Nephron (organoid): Measurements from ENCODE around the gene CAPZA2.
A peak's percentile ranks its signal among the peaks of the same experiment; 100 is the strongest.

ENCODE experiments used
- H3K27ac Mint-ChIP-seq, 3 experiments: 2 replicates each; pipeline ENCODE4 v1.8.0; 2020; ENCODE audit warnings: mixed read lengths in 3 of 3, mild to moderate bottlenecking in 2 of 3, moderate library complexity in 1 of 3
- H3K27me3 Mint-ChIP-seq: 2 replicates; pipeline ENCODE4 v1.8.0; 2021; ENCODE audit warnings: low read depth, mild to moderate bottlenecking, moderate library complexity, mixed read lengths
- H3K36me3 Mint-ChIP-seq: 2 replicates; pipeline ENCODE4 v1.8.0; 2020; ENCODE audit warnings: low read depth, mixed read lengths
- H3K4me1 Mint-ChIP-seq: 2 replicates; pipeline ENCODE4 v1.8.0; 2020; ENCODE audit warnings: mixed read lengths
- H3K4me3 Mint-ChIP-seq, 3 experiments: 2 replicates each; pipeline ENCODE4 v1.8.0; 2020; ENCODE audit warnings: mild to moderate bottlenecking in 3 of 3, mixed read lengths in 3 of 3, moderate library complexity in 2 of 3
- H3K9me3 Mint-ChIP-seq: 2 replicates; pipeline ENCODE4 v1.8.0; 2020; ENCODE audit warnings: mixed read lengths
- TF ChIP-seq, protein P1 (sequence below), 3 experiments: fragments of 200-600 bp; sonication (generic); IDR thresholded peaks; one replicate each; pipeline ENCODE4 v1.5.0; 2021; ENCODE audit warnings: antibody characterized with exemption in 3 of 3; ENCODE audit not compliant: unreplicated experiment in 3 of 3

CAPZA2 gene

GRCh38 chr7:116938678-116939077 is 76.3 kb downstream of the CAPZA2 start:
- Mint-ChIP-seq H3K36me3 (no peaks in the 10 kb centered on the region), H3K27me3 (no peaks in the 10 kb centered on the region), H3K27ac (no peak overlapping the region), H3K9me3 (no peaks in the 10 kb centered on the region), H3K4me1 (no peaks in the 10 kb centered on the region), H3K4me3 (no peak overlapping the region)
- TF ChIP-seq, protein P1, sequence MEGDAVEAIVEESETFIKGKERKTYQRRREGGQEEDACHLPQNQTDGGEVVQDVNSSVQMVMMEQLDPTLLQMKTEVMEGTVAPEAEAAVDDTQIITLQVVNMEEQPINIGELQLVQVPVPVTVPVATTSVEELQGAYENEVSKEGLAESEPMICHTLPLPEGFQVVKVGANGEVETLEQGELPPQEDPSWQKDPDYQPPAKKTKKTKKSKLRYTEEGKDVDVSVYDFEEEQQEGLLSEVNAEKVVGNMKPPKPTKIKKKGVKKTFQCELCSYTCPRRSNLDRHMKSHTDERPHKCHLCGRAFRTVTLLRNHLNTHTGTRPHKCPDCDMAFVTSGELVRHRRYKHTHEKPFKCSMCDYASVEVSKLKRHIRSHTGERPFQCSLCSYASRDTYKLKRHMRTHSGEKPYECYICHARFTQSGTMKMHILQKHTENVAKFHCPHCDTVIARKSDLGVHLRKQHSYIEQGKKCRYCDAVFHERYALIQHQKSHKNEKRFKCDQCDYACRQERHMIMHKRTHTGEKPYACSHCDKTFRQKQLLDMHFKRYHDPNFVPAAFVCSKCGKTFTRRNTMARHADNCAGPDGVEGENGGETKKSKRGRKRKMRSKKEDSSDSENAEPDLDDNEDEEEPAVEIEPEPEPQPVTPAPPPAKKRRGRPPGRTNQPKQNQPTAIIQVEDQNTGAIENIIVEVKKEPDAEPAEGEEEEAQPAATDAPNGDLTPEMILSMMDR (IDR thresholded peaks at IDR 0.05; ENCODE audit: unreplicated experiment in 3 of 3), result no peak

DNA sequence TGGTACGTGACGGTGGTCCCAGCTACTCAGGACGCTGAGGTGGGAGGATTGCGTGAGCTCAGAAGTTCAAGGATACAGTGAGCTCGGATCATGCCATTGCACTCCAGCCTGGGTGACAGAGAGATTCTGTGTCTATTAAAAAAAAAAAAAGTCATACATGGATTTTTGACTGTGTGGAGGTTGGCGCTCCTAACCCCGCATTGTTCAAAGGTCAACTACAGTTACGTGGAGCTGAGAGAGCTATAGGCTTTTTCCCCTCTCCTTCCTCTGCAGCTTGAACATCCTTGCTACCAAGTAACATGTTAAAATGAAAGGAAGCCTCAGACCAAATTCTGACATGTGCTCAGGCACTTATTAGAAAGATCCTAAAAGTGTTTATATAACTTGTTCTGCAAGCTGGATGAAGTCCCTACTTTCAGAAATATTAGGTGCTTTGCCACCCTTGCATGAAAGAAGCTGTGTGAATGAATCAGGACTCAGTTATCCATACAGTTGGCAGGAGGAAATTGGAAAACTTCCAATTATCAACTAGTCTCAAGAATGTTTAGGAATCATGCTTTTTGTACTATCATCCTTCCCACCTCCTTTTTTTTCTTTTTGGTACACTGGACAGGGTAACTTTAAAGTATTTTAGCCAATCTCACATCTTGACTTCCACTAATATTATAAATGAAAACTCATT is 78.4 kb downstream of the CAPZA2 start:
- Mint-ChIP-seq H3K36me3 (no peaks in the 10 kb centered on the region), H3K4me1 (no peaks in the 10 kb centered on the region)

DNA sequence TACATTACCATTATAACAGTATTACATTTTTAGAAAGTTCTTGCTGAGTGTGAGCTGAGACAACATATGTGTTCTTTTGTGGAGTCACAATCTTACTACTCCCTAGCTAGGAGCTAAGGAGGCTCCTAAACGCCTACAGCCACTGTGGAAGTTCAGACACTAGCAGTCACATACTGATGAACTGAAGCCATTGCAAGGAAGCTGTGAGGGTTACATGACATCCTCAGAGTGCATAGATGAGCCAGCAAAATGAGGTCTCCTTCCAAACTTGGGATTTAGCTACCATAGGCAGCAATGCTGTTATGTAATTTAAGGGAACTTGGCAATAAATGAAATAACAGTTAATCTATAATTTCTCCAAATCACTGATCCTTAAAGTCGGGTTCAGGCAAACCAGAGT is 80.1 kb downstream of the CAPZA2 start:
- H3K27me3 Mint-ChIP-seq, result peaks cover 3% of the 10 kb centered on the region
- no peaks in the 10 kb centered on the region for H3K4me1 Mint-ChIP-seq
- H3K36me3 Mint-ChIP-seq, result no peaks in the 10 kb centered on the region
- TF ChIP-seq, protein P1 (IDR thresholded peaks at IDR 0.05; ENCODE audit: unreplicated experiment in 3 of 3), result no peak
- H3K9me3 Mint-ChIP-seq, result no peaks in the 10 kb centered on the region
- H3K4me3 Mint-ChIP-seq, result no peak overlapping the region
- no peak overlapping the region for H3K27ac Mint-ChIP-seq

More for the DNA sequence above, 78.4 kb downstream of the CAPZA2 start:
- no peaks in the 10 kb centered on the region for H3K9me3 Mint-ChIP-seq
- TF ChIP-seq, protein P1 (IDR thresholded peaks at IDR 0.05; ENCODE audit: unreplicated experiment in 3 of 3), result no peak
- no peak overlapping the region for H3K27ac Mint-ChIP-seq
- no peak overlapping the region for H3K4me3 Mint-ChIP-seq
- H3K27me3 Mint-ChIP-seq, result peaks cover 3% of the 10 kb centered on the region

DNA sequence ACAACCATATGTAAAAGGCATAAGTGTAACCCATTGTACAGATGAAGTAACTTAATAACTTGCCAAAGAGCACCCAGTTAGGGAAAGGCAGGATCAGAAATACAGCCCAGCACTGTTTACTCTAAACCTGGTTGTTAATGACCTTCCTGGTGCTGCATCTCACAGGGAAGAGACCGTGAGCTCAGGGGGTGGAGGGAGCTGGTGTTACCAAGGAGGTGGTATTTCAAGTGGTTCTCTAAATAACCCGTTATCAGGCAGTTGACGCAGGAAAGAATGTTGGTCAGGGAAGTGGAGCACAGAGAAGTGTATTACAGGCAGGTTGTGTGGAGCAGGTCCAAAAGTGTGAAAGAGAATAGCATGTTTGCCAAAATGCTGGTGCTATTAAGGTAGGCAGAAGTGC is 86.5 kb downstream of the CAPZA2 start:
- H3K4me3 Mint-ChIP-seq, result peak overlapping the region in 2 of 3 experiments; percentile 35 to 55
- peak overlapping the region in 2 of 3 experiments; percentile 11 to 49 for H3K27ac Mint-ChIP-seq
- TF ChIP-seq, protein P1 (IDR thresholded peaks at IDR 0.05; ENCODE audit: unreplicated experiment in 3 of 3), result no peak
- peaks cover 9% of the 10 kb centered on the region for H3K4me1 Mint-ChIP-seq
- H3K36me3 Mint-ChIP-seq, result no peaks in the 10 kb centered on the region
- H3K9me3 Mint-ChIP-seq, result no peaks in the 10 kb centered on the region
- peaks cover 3% of the 10 kb centered on the region for H3K27me3 Mint-ChIP-seq

- H3K9me3 Mint-ChIP-seq, result no peaks in the 10 kb centered on the region
- H3K27ac Mint-ChIP-seq, result no peak overlapping the region
- no peak overlapping the region for H3K4me3 Mint-ChIP-seq
Measured at GRCh38 chr7:116949941-116950801, 87.8 kb downstream of the CAPZA2 start.

More at GRCh38 chr7:116949941-116950801, 87.8 kb downstream of the CAPZA2 start:
- TF ChIP-seq, protein P1 (IDR thresholded peaks at IDR 0.05; ENCODE audit: unreplicated experiment in 3 of 3), result no peak
- Mint-ChIP-seq H3K27me3 (no peaks in the 10 kb centered on the region), H3K36me3 (no peaks in the 10 kb centered on the region), H3K4me1 (peaks cover 20% of the 10 kb centered on the region)
